Duodenal mucosa (tissue), 2 donors: ENCODE data around the gene MYADM.

Source experiments
- H3K27ac ChIP-seq: one replicate; pipeline ENCODE4 v1.7.0; 2013; ENCODE audit warnings: low read depth, low read length
- H3K27me3 ChIP-seq, 2 donors: one replicate each; pipeline ENCODE4 v1.7.0; 2013; ENCODE audit warnings: low read length in 2 of 2, control low read depth in 1 of 2; ENCODE audit not compliant: insufficient read depth in 2 of 2, control insufficient read depth in 1 of 2
- H3K36me3 ChIP-seq, 2 donors: one replicate each; pipeline ENCODE4 v1.7.0; 2013; ENCODE audit warnings: low read length in 2 of 2, control low read depth in 1 of 2; ENCODE audit not compliant: insufficient read depth in 2 of 2, control insufficient read depth in 1 of 2
- H3K4me1 ChIP-seq, 2 donors: one replicate each; pipeline ENCODE4 v1.7.0; 2013; ENCODE audit warnings: low read length in 2 of 2, control low read depth in 1 of 2; ENCODE audit not compliant: insufficient read depth in 2 of 2, control insufficient read depth in 1 of 2
- H3K4me3 ChIP-seq, 2 donors: one replicate each; pipeline ENCODE4 v1.7.0; 2013; ENCODE audit warnings: low read length in 2 of 2, low read depth in 1 of 2
- H3K9ac ChIP-seq, 2 donors: one replicate each; pipeline ENCODE4 v1.7.0; 2013; ENCODE audit warnings: low read length in 2 of 2, low read depth in 1 of 2
- H3K9me3 ChIP-seq, 2 donors: one replicate each; pipeline ENCODE4 v1.7.0; 2013; ENCODE audit warnings: low read length in 2 of 2, control low read depth in 1 of 2; ENCODE audit not compliant: control insufficient read depth in 1 of 2

MYADM gene

DNA sequence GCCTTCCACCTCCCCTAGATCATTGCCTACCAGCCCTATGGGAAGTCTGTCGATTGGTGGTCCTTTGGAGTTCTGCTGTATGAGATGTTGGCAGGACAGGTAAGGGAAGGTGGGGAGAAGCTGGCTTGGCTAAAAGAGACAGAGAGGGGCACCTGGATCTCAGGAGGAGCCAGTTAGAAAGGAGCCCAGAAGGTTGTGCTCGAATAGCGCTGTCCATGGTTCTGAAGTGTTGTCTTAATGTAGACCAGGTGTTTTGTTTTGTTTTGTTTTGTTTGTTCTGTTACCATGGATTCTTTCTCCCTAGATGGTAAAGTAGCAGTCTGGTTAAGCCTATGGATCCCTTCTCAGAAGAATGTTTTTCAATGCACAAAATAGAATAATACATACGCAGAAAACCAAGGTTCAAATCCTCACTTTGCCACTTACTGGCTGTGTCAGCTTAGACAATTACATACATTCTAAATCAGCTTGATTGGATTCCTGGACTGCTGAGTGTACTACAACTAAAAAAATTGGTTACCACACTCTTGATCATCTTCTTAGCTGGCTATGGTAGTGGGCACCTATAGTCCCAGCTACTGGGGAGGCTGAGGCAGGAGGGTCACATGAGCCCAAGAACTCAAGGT lies 35.5 kb downstream of the MYADM start:
- H3K36me3 ChIP-seq: no peaks in the 10 kb centered on the region
- H3K9ac ChIP-seq: no peak overlapping the region
- no peak overlapping the region for H3K27ac ChIP-seq
- peaks cover 8 to 26% of the 10 kb centered on the region in 2 donors for H3K27me3 ChIP-seq
- H3K4me1 ChIP-seq: peaks cover 0 to 3% of the 10 kb centered on the region in 2 donors
- no peaks in the 10 kb centered on the region for H3K9me3 ChIP-seq
- no peak overlapping the region for H3K4me3 ChIP-seq

DNA sequence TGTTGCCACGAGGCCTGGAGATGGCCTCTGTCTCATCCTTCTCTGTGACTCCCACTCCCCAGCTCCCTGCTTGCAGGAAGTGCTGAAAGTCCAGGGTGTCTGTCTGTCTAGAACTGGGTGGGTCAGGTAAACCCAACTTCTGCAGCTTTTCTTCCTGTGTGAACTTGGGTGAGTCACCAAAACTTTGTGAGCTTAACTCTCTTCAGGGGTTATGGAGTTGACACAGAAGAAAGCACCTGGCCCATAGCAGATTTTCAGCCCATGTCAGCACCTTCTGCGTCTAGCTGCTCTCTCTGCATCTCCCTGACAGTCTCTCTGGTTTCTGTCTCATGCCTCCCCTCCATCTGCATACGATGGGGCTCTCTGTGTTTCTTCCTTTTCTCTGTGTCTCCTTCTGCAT lies 37.2 kb downstream of the MYADM start:
- H3K27ac ChIP-seq: no peak overlapping the region
- no peak overlapping the region for H3K9ac ChIP-seq
- H3K9me3 ChIP-seq: no peaks in the 10 kb centered on the region
- H3K4me3 ChIP-seq: no peak overlapping the region
- peaks cover 0 to 3% of the 10 kb centered on the region in 2 donors for H3K4me1 ChIP-seq
- peaks cover 19 to 39% of the 10 kb centered on the region in 2 donors for H3K27me3 ChIP-seq
- H3K36me3 ChIP-seq: no peaks in the 10 kb centered on the region

DNA sequence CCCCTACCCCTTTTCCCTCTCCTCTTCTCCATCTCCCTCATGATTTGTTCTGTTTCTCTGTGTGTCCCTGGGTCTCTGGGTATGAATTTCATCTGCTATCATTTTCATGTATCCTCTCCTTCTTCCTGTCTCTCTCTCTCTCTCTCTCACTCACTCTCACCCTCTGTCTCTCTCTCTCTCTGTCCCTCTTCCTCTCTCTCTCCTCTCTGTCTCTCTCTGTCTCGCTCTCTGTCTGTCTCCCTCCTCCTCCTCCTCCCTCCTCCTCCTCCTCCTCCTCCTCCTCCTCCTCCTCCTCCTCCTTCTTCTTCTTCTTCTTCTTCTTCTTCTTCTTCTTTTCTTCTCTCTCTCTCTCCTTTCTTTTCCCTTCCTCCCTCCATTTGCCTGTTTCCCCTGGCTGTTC lies 38.1 kb downstream of the MYADM start:
- Histone ChIP-seq H3K9ac (no peak overlapping the region), H3K36me3 (no peaks in the 10 kb centered on the region), H3K27ac (no peak overlapping the region), H3K4me3 (no peak overlapping the region), H3K4me1 (peaks cover 0 to 3% of the 10 kb centered on the region in 2 donors), H3K27me3 (peaks cover 24 to 46% of the 10 kb centered on the region in 2 donors), H3K9me3 (no peaks in the 10 kb centered on the region)

DNA sequence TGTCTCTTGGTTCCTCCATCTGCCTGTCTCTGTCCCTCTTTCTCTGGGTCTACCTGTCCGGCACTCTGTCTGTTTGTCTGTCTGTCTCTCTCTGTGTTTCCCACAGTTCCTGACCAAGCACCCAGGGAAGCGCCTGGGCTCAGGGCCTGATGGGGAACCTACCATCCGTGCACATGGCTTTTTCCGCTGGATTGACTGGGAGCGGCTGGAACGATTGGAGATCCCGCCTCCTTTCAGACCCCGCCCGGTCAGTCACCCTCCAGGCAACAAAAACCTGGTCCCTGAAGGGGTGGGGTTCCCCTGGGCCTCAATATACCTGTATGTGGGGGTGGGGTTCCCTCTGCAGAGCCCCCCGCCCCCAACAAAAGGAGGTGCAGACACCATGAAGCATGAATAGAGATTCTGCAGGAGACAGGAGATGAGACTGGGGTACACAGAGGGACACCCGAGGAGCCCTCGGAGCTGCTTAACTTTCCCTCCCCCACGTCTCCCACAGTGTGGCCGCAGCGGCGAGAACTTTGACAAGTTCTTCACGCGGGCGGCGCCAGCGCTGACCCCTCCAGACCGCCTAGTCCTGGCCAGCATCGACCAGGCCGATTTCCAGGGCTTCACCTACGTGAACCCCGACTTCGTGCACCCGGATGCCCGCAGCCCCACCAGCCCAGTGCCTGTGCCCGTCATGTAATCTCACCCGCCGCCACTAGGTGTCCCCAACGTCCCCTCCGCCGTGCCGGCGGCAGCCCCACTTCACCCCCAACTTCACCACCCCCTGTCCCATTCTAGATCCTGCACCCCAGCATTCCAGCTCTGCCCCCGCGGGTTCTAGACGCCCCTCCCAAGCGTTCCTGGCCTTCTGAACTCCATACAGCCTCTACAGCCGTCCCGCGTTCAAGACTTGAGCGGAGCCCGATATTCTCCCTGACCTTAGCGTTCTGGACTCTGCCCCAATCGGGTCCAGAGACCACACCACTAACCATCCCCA lies 38.8 kb downstream of the MYADM start:
- peaks cover 0 to 3% of the 10 kb centered on the region in 2 donors for H3K4me1 ChIP-seq
- no peak overlapping the region for H3K27ac ChIP-seq
- H3K36me3 ChIP-seq: no peaks in the 10 kb centered on the region
- no peak overlapping the region for H3K4me3 ChIP-seq
- peaks cover 25 to 49% of the 10 kb centered on the region in 2 donors for H3K27me3 ChIP-seq
- no peak overlapping the region for H3K9ac ChIP-seq
- H3K9me3 ChIP-seq: no peaks in the 10 kb centered on the region

DNA sequence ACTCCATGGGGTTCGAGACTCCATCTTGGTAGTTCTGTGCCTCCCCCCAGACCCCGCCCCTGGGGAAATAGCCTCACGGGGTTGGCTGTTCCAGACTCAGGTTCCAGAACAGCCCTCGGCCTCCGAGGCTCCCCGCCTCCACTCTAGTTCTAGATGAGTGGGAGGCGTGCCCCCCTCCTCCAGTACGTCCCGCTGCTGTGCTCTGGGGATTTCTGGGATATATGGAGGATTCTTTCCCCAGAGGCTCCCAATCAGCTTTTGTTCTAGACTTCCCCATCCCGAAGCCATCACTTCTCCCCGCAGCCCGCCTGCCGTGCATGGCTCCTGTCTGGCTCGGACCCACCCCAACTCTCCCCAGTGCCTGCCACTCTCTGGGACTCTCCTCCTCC lies 39.5 kb downstream of the MYADM start:
- H3K9ac ChIP-seq: no peak overlapping the region
- H3K9me3 ChIP-seq: no peaks in the 10 kb centered on the region
- H3K4me3 ChIP-seq: no peak overlapping the region
- peaks cover 0 to 3% of the 10 kb centered on the region in 2 donors for H3K4me1 ChIP-seq
- peaks cover 28 to 53% of the 10 kb centered on the region in 2 donors for H3K27me3 ChIP-seq
- H3K27ac ChIP-seq: no peak overlapping the region
- H3K36me3 ChIP-seq: no peaks in the 10 kb centered on the region

DNA sequence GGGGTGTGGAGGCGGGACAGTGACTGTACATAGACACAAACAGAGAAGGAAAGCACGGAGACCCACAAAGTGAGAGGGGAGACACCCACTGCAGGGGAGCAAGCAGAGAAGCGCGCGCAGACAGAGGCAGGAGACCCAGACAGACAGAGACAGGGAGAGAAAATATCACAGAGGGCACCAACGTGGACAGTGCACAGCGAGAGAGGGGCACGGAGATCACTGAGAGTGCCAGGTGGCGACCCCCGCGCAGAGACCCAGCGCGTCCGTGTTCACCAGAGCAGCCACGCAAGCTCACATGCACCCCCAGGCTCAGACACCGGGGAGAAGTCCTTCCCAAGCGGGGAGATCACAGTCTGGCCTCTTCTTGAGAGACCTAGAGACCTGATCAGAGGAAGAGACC lies 40.0 kb downstream of the MYADM start:
- Histone ChIP-seq H3K9ac (no peak overlapping the region), H3K4me1 (peaks cover 0 to 3% of the 10 kb centered on the region in 2 donors), H3K27ac (no peak overlapping the region), H3K36me3 (no peaks in the 10 kb centered on the region), H3K9me3 (no peaks in the 10 kb centered on the region), H3K27me3 (peaks cover 29 to 58% of the 10 kb centered on the region in 2 donors), H3K4me3 (no peak overlapping the region)

DNA sequence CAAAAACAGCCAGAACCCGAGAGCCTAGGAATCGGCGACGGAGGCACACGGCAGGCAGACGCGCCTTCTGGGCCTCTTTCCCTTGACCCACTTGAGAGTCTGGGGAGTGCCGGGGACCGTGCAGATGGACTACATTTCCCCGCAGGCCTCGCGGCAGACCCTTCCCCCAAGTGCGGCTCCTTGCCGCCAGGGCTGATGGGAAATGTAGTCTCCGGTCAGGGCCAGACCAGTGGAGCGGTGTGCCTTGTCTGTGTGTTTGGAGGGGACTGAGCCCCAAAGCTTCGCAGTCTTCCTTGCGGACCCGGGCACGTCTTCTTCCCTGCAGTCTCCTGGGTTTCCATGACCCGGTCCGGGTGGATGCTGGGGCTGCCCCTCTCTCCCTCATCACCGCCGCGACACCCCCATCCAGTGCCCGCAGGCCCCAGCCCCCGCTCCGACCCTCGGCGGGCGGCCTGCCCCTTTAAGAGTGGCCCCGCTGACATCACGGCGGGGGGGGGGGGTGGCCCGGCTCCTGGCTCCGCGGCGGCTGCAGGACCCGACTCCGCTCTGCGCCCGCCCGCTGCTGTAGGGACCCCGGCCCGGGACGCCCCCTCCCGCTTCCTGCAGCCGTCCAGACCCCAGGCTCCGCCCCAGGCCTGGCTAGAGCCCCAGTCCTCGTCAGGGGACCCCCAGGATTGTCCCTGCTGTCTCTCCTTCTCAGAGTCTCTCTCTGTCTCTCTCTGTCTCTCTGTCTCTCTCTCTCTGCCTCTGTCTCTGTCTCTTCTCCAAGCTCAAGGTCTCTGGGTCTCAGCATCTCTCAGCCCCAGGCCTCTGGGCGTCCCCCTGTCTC lies 40.6 kb downstream of the MYADM start:
- Histone ChIP-seq H3K9me3 (no peaks in the 10 kb centered on the region), H3K4me1 (peaks cover 0 to 3% of the 10 kb centered on the region in 2 donors), H3K4me3 (no peak overlapping the region), H3K27me3 (peaks cover 29 to 60% of the 10 kb centered on the region in 2 donors), H3K9ac (no peak overlapping the region), H3K36me3 (no peaks in the 10 kb centered on the region), H3K27ac (no peak overlapping the region)

DNA sequence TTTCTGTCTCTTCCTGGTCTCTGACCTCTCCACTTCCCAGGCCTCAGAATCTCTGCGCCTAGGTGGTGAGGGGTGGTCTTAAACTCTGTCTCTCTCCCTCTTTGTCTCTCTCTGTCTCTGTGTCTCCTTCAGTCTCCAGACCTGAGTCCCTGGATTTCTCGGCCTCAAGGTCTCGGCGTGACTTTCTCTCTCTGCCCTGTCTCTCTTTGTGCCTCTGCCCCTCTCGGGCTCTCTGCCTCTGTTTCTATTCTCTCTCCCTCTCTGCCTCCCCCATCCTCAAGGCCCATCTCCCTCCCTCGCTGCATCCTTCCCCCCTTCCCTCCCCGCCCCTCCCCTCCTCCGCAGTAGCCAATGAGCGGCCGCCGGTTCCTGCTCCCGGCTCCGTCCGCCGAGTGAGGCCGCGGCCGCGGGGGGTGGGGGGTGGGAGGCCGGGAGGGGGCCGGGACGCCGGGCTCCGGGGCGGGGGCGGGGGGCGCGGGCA lies 41.3 kb downstream of the MYADM start, which contains the start of gene CACNG7:
CACNG7 (plus strand) TSS at position 344 of the 481 bp plus-strand sequence. CDS start 3,554 bp downstream, outside the sequence.
- no peak within 1 kb of the TSS for H3K27ac ChIP-seq
- H3K36me3 ChIP-seq: no peaks in the 10 kb centered on the region
- H3K9ac ChIP-seq: no peak within 1 kb of the TSS
- H3K9me3 ChIP-seq: no peaks in the 10 kb centered on the region
- H3K4me3 ChIP-seq: no peak within 1 kb of the TSS
- H3K27me3 ChIP-seq: peaks cover 29 to 60% of the 10 kb centered on the region in 2 donors
- H3K4me1 ChIP-seq: peaks cover 0 to 3% of the 10 kb centered on the region in 2 donors

DNA sequence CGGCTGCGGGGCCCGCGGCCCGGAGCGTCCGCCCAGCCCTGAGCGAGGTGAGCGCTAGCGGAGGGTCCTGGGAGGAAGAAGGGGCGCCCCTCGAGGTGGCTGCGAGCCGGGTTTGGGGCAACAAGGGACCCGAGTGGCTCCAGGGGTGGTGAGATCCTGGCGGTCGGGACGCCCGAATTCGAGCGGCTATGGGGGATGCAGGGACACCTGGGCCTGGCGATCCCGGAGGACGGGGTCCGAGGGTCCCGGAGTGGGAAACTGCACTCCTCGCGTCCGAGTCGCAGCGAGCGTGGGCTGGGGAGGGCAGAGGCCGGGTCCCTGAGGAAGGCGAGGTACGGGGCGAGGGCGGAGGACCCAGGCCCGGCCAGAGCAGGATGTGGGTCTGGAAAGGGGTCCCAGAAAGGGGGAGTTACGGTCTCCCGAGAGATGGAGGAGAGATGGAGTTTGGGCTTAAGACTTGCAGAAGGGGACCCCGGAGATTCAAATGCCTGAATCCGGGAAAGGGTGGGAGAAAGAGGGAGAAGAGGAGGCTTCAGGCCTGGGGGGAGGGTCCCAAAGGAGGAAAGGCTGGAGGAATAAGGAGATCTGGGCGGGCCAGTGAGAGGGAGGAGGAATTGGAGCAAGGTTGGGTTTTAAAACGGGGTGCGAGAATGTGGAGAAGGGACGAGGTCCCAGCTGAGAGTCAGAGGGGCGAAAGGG lies 41.9 kb downstream of the MYADM start:
- no peak overlapping the region for H3K4me3 ChIP-seq
- H3K9me3 ChIP-seq: no peaks in the 10 kb centered on the region
- H3K27ac ChIP-seq: no peak overlapping the region
- peaks cover 29 to 60% of the 10 kb centered on the region in 2 donors for H3K27me3 ChIP-seq
- peaks cover 0 to 3% of the 10 kb centered on the region in 2 donors for H3K4me1 ChIP-seq
- no peak overlapping the region for H3K9ac ChIP-seq
- no peaks in the 10 kb centered on the region for H3K36me3 ChIP-seq
